CD14-positive monocyte (primary cell): ENCODE measurements around the gene GRID2. TPM values are rescaled to one million over a fixed set of nuclear protein-coding genes. Genes with fewer than 3 reads are reported as not detected.

Source experiments
- DNase-seq, 3 donors: peaks; one replicate each; pipeline ENCODE4 v3.0.0-alpha.2; 2011 to 2022
- H2AFZ ChIP-seq: 2 replicates; pipeline ENCODE4 v1.6.0; 2012; ENCODE audit warnings: mild to moderate bottlenecking, low read depth, low read length, inconsistent platforms; ENCODE audit not compliant: insufficient read depth, poor library complexity, severe bottlenecking
- H3K27ac ChIP-seq, 2 donors: 1 replicate in 1 of 2; 2 replicates in 1 of 2; pipeline ENCODE4 v1.5.1; 2012 to 2013; ENCODE audit warnings: low read length in 2 of 2, control low read depth in 1 of 2, inconsistent platforms in 1 of 2, low read depth in 1 of 2, mild to moderate bottlenecking in 1 of 2
- H3K27me3 ChIP-seq, 2 donors: one replicate each; pipeline versions ENCODE4 v1.6.0 to v1.6.1; 2011 to 2013; ENCODE audit warnings: low read length in 2 of 2; ENCODE audit not compliant: control insufficient read depth in 2 of 2, insufficient read depth in 2 of 2
- H3K36me3 ChIP-seq, 2 donors: replicated peaks in 1 of 2; 1 replicate in 1 of 2; 2 replicates in 1 of 2; pipeline versions ENCODE4 v1.5.1 to v1.6.1; 2012 to 2013; ENCODE audit warnings: low read length in 2 of 2, control low read depth in 1 of 2, inconsistent platforms in 1 of 2, mild to moderate bottlenecking in 1 of 2; ENCODE audit not compliant: insufficient read depth in 2 of 2, control insufficient read depth in 1 of 2
- H3K4me1 ChIP-seq, 2 donors: 1 replicate in 1 of 2; 2 replicates in 1 of 2; pipeline versions ENCODE4 v1.5.1 to v1.6.1; 2012 to 2013; ENCODE audit warnings: low read length in 2 of 2, control low read depth in 1 of 2, inconsistent platforms in 1 of 2, mild to moderate bottlenecking in 1 of 2, moderate library complexity in 1 of 2; ENCODE audit not compliant: insufficient read depth in 2 of 2, control insufficient read depth in 1 of 2
- H3K4me2 ChIP-seq: replicated peaks from 2 replicates; pipeline ENCODE3; 2012; ENCODE audit warnings: low read length, moderate library complexity, mild to moderate bottlenecking; ENCODE audit not compliant: poor library complexity, severe bottlenecking; ENCODE audit errors: extremely low read depth
- H3K4me3 ChIP-seq, 3 experiments: fragments of 200-600 bp in 1 of 3; sonication (generic) in 1 of 3; replicated peaks in 1 of 3; 1 replicate in 2 of 3; 2 replicates in 1 of 3; pipeline ENCODE4 v1.5.1; 2011 to 2013; ENCODE audit warnings: low read length in 3 of 3, mild to moderate bottlenecking in 3 of 3, control low read depth in 2 of 3, low read depth in 2 of 3, inconsistent platforms in 1 of 3, moderate library complexity in 1 of 3
- H3K79me2 ChIP-seq: 2 replicates; pipeline ENCODE4 v1.6.0; 2012; ENCODE audit warnings: mild to moderate bottlenecking, control low read depth, inconsistent platforms, low read length, moderate library complexity; ENCODE audit not compliant: insufficient read depth
- H3K9ac ChIP-seq: 2 replicates; pipeline ENCODE4 v1.6.0; 2017; ENCODE audit warnings: low read length, mild to moderate bottlenecking; ENCODE audit not compliant: insufficient read depth, poor library complexity, severe bottlenecking
- H3K9me3 ChIP-seq, 2 donors: replicated peaks in 1 of 2; 1 replicate in 1 of 2; 2 replicates in 1 of 2; pipeline versions ENCODE4 v1.5.1 to v1.6.1; 2012 to 2013; ENCODE audit warnings: low read length in 2 of 2, control low read depth in 1 of 2; ENCODE audit not compliant: control insufficient read depth in 1 of 2, insufficient read depth in 1 of 2
- H4K20me1 ChIP-seq: 2 replicates; pipeline ENCODE4 v1.6.0; 2012; ENCODE audit warnings: mild to moderate bottlenecking, low read length, control low read depth, moderate library complexity; ENCODE audit not compliant: insufficient read depth
- H3K27ac Mint-ChIP-seq, 7 donors: one replicate each; pipeline ENCODE4 v1.8.0; 2020; ENCODE audit warnings: mild to moderate bottlenecking in 7 of 7, mixed read lengths in 7 of 7, moderate library complexity in 6 of 7, inconsistent platforms in 2 of 7
- H3K27me3 Mint-ChIP-seq, 3 donors: one replicate each; pipeline ENCODE4 v1.8.0; 2021 to 2022; ENCODE audit warnings: low read depth in 3 of 3, mild to moderate bottlenecking in 3 of 3, mixed read lengths in 3 of 3, moderate library complexity in 3 of 3, inconsistent platforms in 1 of 3
- H3K36me3 Mint-ChIP-seq, 2 donors: one replicate each; pipeline ENCODE4 v1.8.0; 2020; ENCODE audit warnings: mixed read lengths in 2 of 2, inconsistent platforms in 1 of 2, mild to moderate bottlenecking in 1 of 2
- H3K4me1 Mint-ChIP-seq: one replicate; pipeline ENCODE4 v1.8.0; 2020; ENCODE audit warnings: mild to moderate bottlenecking, mixed read lengths
- H3K4me3 Mint-ChIP-seq, 2 donors: one replicate each; pipeline ENCODE4 v1.8.0; 2020; ENCODE audit warnings: mild to moderate bottlenecking in 2 of 2, mixed read lengths in 2 of 2, moderate library complexity in 1 of 2
- H3K9me3 Mint-ChIP-seq, 7 donors: one replicate each; pipeline ENCODE4 v1.8.0; 2020 to 2022; ENCODE audit warnings: mixed read lengths in 7 of 7, mild to moderate bottlenecking in 6 of 7, moderate library complexity in 6 of 7, inconsistent platforms in 2 of 7
- CTCF ChIP-seq: fragments of 200-600 bp; IDR thresholded peaks from one replicate; pipeline ENCODE4 v1.8.0; 2022; ENCODE audit warnings: antibody characterized with exemption, mild to moderate bottlenecking
- WGBS: methylation state at CpG from one replicate; pipeline ENCODE4 v1.1.5; 2013; ENCODE audit warnings: missing lambda C conversion rate; ENCODE audit not compliant: insufficient coverage; 5-methylcytosine and 5-hydroxymethylcytosine counted together
- intact Hi-C, 2 donors: fragments of 100-400 bp; cut with micrococcal nuclease; formaldehyde crosslinking; loops; one replicate each; pipeline versions ENCODE4 v1.15.0 to v1.15.1; 2023
- polyA plus RNA-seq, 3 donors: library from polyadenylated mRNA; depleted of rRNA in 1 of 3; unstranded in 2 of 3; stranded (reverse) in 1 of 3; fragments of 300-500 nt in 2 of 3; fragments of >200 nt in 1 of 3; fragmentation: Illumina TruSeq in 2 of 3; gene quantifications; 1 replicate in 2 of 3; 2 replicates in 1 of 3; pipeline ENCODE4 v1.2.3, GENCODE V29; 2012 to 2021

Gene GRID2
- polyA plus RNA-seq, 3 donors: not detected

GRCh38 chr4:92760433-92760832 is 456.7 kb downstream of the GRID2 start:
- Histone ChIP-seq H3K4me2 (no peak overlapping the region), H3K79me2 (no peaks in the 10 kb centered on the region), H3K4me3 (no peak overlapping the region), H3K9ac (no peak overlapping the region), H4K20me1 (no peaks in the 10 kb centered on the region), H3K27me3 (no peaks in the 10 kb centered on the region), H3K36me3 (no peaks in the 10 kb centered on the region), H3K27ac (no peak overlapping the region), H3K4me1 (no peaks in the 10 kb centered on the region), H3K9me3 (peaks cover 0 to 6% of the 10 kb centered on the region in 2 donors), H2AFZ (no peak overlapping the region)
- DNase-seq: no peak
- H3K4me3 Mint-ChIP-seq: no peak overlapping the region
- peaks cover 0 to 2% (median 0%) of the 10 kb centered on the region in 3 donors for H3K27me3 Mint-ChIP-seq
- no peak for TF ChIP-seq CTCF
- H3K4me1 Mint-ChIP-seq: no peaks in the 10 kb centered on the region
- H3K36me3 Mint-ChIP-seq: no peaks in the 10 kb centered on the region
- no peak overlapping the region for H3K27ac Mint-ChIP-seq
- H3K9me3 Mint-ChIP-seq: peaks cover 0 to 10% (median 0%) of the 10 kb centered on the region in 7 donors
- intact Hi-C loops: no loop called here

DNA sequence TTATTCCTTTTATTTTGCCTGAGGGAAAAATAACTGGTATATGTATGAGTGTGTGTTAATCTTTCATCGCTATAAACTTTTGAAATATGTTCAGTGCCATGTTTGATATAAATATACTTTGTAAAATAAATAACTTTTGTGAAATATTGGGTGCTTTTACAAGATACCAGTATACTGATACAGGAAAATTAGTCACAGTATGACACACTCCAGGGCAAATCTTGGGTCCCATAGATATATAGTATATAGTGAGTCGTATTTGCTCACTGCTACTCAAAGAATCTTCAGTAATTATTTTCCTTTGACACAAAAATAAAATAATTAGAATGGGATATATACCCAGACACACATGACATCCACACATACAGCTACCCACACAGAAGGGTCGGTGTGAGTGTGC is 472.3 kb downstream of the GRID2 start:
- Histone ChIP-seq H3K79me2 (no peaks in the 10 kb centered on the region), H4K20me1 (no peaks in the 10 kb centered on the region), H3K27me3 (no peaks in the 10 kb centered on the region), H3K4me2 (no peak overlapping the region), H3K4me3 (no peak overlapping the region), H3K36me3 (no peaks in the 10 kb centered on the region), H3K4me1 (no peaks in the 10 kb centered on the region), H2AFZ (no peak overlapping the region), H3K9ac (no peak overlapping the region), H3K9me3 (no peaks in the 10 kb centered on the region), H3K27ac (no peak overlapping the region)
- no peak for TF ChIP-seq CTCF
- intact Hi-C loops: no loop called here
- Mint-ChIP-seq H3K27ac (no peak overlapping the region), H3K36me3 (no peaks in the 10 kb centered on the region), H3K9me3 (peaks cover 0 to 2% (median 2%) of the 10 kb centered on the region in 7 donors), H3K27me3 (no peaks in the 10 kb centered on the region), H3K4me1 (no peaks in the 10 kb centered on the region), H3K4me3 (no peak overlapping the region)
- DNase-seq: no peak
- WGBS: no CpG with 5 or more reads among the region's 3 CpGs
